MCF 10A (cell line): ENCODE measurements around the gene B4GALT1. TPM values are rescaled to one million over a fixed set of nuclear protein-coding genes. Genes with fewer than 3 reads are reported as not detected.

ENCODE experiments used
- BruUV-seq: library from RNA; stranded (reverse); fragments of 400-500 nt; replicated peaks from 2 replicates; lab custom pipeline; 2021; lab: Mats Ljungman, UMichigan
- CTCF ChIA-PET: fragments of 300-600 bp; sonication (Branson Sonifier 250); formaldehyde crosslinking; extraction: SDS; loops from one replicate; lab custom pipeline; 2021; ENCODE audit warnings: antibody characterized with exemption, inconsistent platforms; lab: Yijun Ruan, JAX
- POLR2A ChIA-PET: fragments of 300-600, 350-650 bp; sonication (Branson Sonifier 250); formaldehyde crosslinking; extraction: SDS; loops from one replicate; lab custom pipeline; 2020; ENCODE audit warnings: antibody characterized with exemption, inconsistent platforms; lab: Yijun Ruan, JAX
- DNase-seq: peaks from one replicate; pipeline ENCODE4 v3.0.0-alpha.2; 2018; ENCODE audit not compliant: unreplicated experiment
- H3K27ac Mint-ChIP-seq: one replicate; pipeline ENCODE4 v1.8.0; 2022; ENCODE audit warnings: mild to moderate bottlenecking, low read depth, mixed read lengths; ENCODE audit not compliant: unreplicated experiment
- H3K27me3 Mint-ChIP-seq: one replicate; pipeline ENCODE4 v1.8.0; 2022; ENCODE audit warnings: mixed read lengths; ENCODE audit not compliant: insufficient read depth, unreplicated experiment
- H3K36me3 Mint-ChIP-seq: one replicate; pipeline ENCODE4 v1.8.0; 2022; ENCODE audit warnings: mild to moderate bottlenecking, moderate library complexity, mixed read lengths; ENCODE audit not compliant: insufficient read depth, unreplicated experiment
- H3K4me1 Mint-ChIP-seq: one replicate; pipeline ENCODE4 v1.8.0; 2022; ENCODE audit warnings: mixed read lengths; ENCODE audit not compliant: insufficient read depth, unreplicated experiment
- H3K4me3 Mint-ChIP-seq: one replicate; pipeline ENCODE4 v1.8.0; 2022; ENCODE audit warnings: mild to moderate bottlenecking, moderate library complexity, mixed read lengths; ENCODE audit not compliant: unreplicated experiment
- H3K9me3 Mint-ChIP-seq: one replicate; pipeline ENCODE4 v1.8.0; 2022; ENCODE audit warnings: mixed read lengths; ENCODE audit not compliant: unreplicated experiment
- intact Hi-C: fragments of 100-400 bp; cut with micrococcal nuclease; formaldehyde crosslinking; loops from 2 replicates; pipeline ENCODE4 v1.14.1; 2022
- total RNA-seq: library from RNA; stranded (reverse); gene quantifications from 2 replicates; pipeline ENCODE4 v1.2.3, GENCODE V29; 2022
- TF ChIP-seq, protein P1 (sequence below): fragments of 200-600 bp; IDR thresholded peaks from one replicate; pipeline ENCODE4 v1.8.0; 2022; ENCODE audit warnings: antibody characterized with exemption, mild to moderate bottlenecking; ENCODE audit not compliant: unreplicated experiment

Gene B4GALT1
- total RNA-seq, 1 experiment from 2014 or later, result 184 TPM

DNA sequence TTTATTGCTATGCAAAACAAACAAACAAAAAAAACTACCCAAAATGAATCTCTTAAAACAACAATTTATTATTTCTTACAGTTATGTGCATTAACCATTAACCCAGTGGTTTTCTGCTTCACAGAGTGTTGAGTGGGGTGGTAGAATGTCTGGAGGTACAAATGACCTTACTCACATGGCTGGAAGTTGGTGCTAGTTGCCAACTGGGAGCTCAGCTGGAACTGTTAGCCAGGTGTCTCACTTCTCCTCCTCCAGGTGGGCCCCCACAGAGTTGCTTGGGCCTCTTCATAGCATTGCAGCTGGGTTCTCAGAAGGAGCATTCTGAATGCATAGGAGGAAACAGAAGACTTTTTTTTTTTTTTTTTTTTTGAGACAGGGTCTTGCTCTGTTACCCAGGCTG is 10.5 kb upstream of the B4GALT1 start:
- Mint-ChIP-seq H3K4me1 (peaks cover 7% of the 10 kb centered on the region), H3K27ac (no peak overlapping the region), H3K9me3 (no peaks in the 10 kb centered on the region), H3K36me3 (no peaks in the 10 kb centered on the region), H3K4me3 (no peak overlapping the region), H3K27me3 (no peaks in the 10 kb centered on the region)
- POLR2A ChIA-PET, result interaction anchor here (0.7 kb wide), 1 partner anchor 46 kb away, joined by 3 read pairs; no protein-coding TSS in a partner anchor
- TF ChIP-seq, protein P1, sequence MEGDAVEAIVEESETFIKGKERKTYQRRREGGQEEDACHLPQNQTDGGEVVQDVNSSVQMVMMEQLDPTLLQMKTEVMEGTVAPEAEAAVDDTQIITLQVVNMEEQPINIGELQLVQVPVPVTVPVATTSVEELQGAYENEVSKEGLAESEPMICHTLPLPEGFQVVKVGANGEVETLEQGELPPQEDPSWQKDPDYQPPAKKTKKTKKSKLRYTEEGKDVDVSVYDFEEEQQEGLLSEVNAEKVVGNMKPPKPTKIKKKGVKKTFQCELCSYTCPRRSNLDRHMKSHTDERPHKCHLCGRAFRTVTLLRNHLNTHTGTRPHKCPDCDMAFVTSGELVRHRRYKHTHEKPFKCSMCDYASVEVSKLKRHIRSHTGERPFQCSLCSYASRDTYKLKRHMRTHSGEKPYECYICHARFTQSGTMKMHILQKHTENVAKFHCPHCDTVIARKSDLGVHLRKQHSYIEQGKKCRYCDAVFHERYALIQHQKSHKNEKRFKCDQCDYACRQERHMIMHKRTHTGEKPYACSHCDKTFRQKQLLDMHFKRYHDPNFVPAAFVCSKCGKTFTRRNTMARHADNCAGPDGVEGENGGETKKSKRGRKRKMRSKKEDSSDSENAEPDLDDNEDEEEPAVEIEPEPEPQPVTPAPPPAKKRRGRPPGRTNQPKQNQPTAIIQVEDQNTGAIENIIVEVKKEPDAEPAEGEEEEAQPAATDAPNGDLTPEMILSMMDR, result no peak
- DNase-seq, result no peak
- intact Hi-C loops, result no loop called here
- no TSS peak for BruUV-seq
- CTCF ChIA-PET, result no interaction called here

DNA sequence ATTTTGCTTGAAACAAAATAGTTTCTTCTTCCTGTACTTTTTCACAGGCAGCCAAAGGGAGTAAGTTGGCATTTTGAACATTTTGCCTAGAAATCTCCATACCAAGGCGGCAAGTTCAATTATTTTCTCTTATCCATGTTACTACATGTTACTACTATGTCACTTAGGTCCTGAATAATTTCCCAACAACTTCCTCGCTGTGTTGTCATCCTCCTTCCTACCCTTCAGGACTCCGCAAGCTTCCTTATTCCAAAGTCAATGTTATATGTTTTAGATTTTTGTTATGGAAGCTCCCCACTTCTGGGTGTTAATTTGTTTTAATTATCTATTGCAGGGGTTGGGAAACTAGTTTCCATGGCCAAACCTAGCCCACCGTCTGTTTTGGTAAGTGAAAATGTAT is 9.9 kb upstream of the B4GALT1 start:
- BruUV-seq, result no TSS peak
- intact Hi-C loops, result no loop called here
- Mint-ChIP-seq H3K27me3 (no peaks in the 10 kb centered on the region), H3K36me3 (no peaks in the 10 kb centered on the region), H3K9me3 (no peaks in the 10 kb centered on the region), H3K27ac (no peak overlapping the region), H3K4me1 (peaks cover 13% of the 10 kb centered on the region), H3K4me3 (no peak overlapping the region)
- TF ChIP-seq, protein P1, result no peak
- ChIA-PET CTCF (no interaction called here), POLR2A (interaction anchor here (0.7 kb wide), 1 partner anchor 45 kb away, joined by 3 read pairs; no protein-coding TSS in a partner anchor)
- DNase-seq, result no peak

DNA sequence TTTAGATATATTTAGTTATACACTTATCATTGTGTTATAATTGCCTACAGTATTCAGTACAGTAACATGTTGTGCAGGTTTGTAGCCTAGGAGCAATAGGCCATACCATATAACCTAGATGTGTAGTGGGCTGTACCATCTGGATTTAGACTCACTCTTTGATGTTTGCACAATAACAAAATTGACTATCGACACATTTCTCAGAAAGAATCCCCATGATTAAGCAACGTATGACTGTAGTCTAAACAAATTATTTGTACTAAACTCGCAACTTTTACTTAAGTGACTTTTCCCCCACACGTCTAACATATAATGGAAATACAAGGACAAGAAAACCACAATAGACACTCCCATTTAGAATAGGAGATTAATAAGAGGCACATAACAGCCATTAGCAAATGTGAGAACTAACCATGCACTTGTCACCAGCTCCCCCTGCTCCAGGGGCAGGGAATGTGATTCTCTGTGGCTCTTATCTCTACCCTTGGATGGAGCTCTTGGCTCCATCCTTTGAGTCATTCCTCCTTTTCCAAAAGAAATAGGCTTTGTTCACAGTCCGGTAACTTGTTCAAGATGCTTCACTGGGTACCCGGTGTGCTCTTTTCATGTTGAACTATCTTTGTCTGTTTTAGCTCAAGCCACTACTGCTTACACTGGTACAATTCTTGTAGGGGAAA is 8.7 kb upstream of the B4GALT1 start:
- ChIA-PET CTCF (interaction anchor here (1.3 kb wide), 1 partner anchor 50 kb away, joined by 6 read pairs; no protein-coding TSS in a partner anchor), POLR2A (interaction anchor here (0.7 to 1.5 kb wide), 2 partner anchors 10 to 15 kb away, joined by 3 to 6 read pairs; no protein-coding TSS in a partner anchor)
- intact Hi-C loops, result no loop called here
- Mint-ChIP-seq H3K4me3 (no peak overlapping the region), H3K27ac (no peak overlapping the region), H3K36me3 (no peaks in the 10 kb centered on the region), H3K4me1 (peaks cover 13% of the 10 kb centered on the region), H3K9me3 (no peaks in the 10 kb centered on the region), H3K27me3 (no peaks in the 10 kb centered on the region)
- DNase-seq, result no peak
- TF ChIP-seq, protein P1, result no peak
- no TSS peak for BruUV-seq

GRCh38 chr9:33172256-33173238 is 5.4 kb upstream of the B4GALT1 start:
- BruUV-seq, result no TSS peak
- ChIA-PET POLR2A (interaction anchor here (0.6 to 3.6 kb wide), 13 partner anchors 7 to 991 kb away, joined by 3 to 43 read pairs (median 3); partner anchors contain the start of gene DNAJA1), CTCF (interaction anchor here (1.4 kb wide), 1 partner anchor 12 kb away, joined by 3 read pairs; no protein-coding TSS in a partner anchor)
- H3K4me3 Mint-ChIP-seq, result no peak overlapping the region
- no peak for DNase-seq
- no peaks in the 10 kb centered on the region for H3K27me3 Mint-ChIP-seq
- peak overlapping the region; percentile 72 for H3K27ac Mint-ChIP-seq
- intact Hi-C loops, result no loop called here
- TF ChIP-seq, protein P1, result no peak
- H3K36me3 Mint-ChIP-seq, result no peaks in the 10 kb centered on the region
- H3K9me3 Mint-ChIP-seq, result no peaks in the 10 kb centered on the region
- peaks cover 37% of the 10 kb centered on the region for H3K4me1 Mint-ChIP-seq
